Measurements from ENCODE around the gene CLEC4F.

Gene CLEC4F

DNA sequence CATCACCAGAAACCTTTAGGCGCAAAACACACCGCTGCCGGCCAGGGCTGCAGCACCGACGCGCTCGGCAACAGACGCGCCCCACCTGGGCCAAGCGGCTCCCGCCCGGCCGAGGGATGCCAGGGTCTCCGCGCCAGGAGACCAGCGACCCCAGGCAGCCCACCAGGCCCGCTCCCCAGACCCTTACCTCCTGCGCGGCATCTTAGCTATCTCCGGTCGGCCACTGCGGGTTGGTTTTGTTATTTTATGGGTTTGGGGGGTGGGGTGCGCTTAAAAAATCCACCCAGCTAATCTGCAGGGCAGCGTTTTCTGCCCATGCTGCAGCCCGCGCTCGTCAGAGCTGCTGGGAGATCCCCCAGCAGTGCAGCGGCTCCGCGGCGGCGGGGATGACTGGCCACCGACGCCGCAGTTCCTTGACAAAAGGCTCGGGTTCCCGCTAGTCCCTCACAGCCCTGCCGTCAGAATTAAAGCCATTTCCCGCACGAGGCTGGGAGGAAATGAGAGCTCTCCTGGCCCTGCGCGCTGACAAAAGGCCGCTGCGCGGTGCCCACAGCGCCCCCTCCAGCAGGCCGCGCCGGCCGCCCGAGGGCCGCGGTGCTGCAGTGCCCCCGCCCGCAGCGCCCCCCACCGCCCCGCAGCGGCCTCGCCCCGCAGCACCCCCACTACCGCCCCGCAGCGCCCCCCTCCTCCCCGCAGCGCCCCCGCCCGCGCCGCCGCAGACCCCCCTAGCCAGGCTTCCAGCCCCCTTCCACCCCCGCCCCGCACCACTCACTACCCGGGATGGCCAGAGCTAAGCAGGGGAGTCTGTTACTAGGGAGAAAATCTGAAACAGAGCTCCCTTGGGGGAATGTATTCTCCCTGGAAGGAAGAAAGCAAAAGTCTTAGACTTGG lies 52.5 kb downstream of the CLEC4F start, which contains the start of gene ADD2:
Gene ADD2, minus strand, starts transcription at position 502 of the 891 bp plus-strand sequence. CDS start 61,792 bp downstream, outside the sequence.
- no peaks in the 10 kb centered on the region for H3K9me3 ChIP-seq
- TF ChIP-seq, protein P1, sequence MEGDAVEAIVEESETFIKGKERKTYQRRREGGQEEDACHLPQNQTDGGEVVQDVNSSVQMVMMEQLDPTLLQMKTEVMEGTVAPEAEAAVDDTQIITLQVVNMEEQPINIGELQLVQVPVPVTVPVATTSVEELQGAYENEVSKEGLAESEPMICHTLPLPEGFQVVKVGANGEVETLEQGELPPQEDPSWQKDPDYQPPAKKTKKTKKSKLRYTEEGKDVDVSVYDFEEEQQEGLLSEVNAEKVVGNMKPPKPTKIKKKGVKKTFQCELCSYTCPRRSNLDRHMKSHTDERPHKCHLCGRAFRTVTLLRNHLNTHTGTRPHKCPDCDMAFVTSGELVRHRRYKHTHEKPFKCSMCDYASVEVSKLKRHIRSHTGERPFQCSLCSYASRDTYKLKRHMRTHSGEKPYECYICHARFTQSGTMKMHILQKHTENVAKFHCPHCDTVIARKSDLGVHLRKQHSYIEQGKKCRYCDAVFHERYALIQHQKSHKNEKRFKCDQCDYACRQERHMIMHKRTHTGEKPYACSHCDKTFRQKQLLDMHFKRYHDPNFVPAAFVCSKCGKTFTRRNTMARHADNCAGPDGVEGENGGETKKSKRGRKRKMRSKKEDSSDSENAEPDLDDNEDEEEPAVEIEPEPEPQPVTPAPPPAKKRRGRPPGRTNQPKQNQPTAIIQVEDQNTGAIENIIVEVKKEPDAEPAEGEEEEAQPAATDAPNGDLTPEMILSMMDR (IDR thresholded peaks at IDR 0.05; ENCODE audit: low read depth, low read length), result peak; percentile 27; the same call in 1 of the 2 replicates
- no peaks in the 10 kb centered on the region for H3K27me3 ChIP-seq
- peak within 1 kb of the TSS; percentile 76 for H3K4me3 ChIP-seq (ENCODE audit: low read depth, low read length)
- H3K4me1 ChIP-seq, result no peaks in the 10 kb centered on the region
- no peaks in the 10 kb centered on the region for H3K36me3 ChIP-seq
- peak; percentile 68 for DNase-seq

- peak; percentile 52 for DNase-seq
- Histone ChIP-seq H3K4me3 (ENCODE audit: low read depth, low read length) (peak overlapping the region; percentile 76), H3K9me3 (no peaks in the 10 kb centered on the region), H3K36me3 (no peaks in the 10 kb centered on the region), H3K4me1 (no peaks in the 10 kb centered on the region), H3K27me3 (no peaks in the 10 kb centered on the region)
- TF ChIP-seq, protein P1 (IDR thresholded peaks at IDR 0.05; ENCODE audit: low read depth, low read length), result no peak
These were observed 53.2 kb downstream of the CLEC4F start for GRCh38 chr2:70767079-70767698.

DNA sequence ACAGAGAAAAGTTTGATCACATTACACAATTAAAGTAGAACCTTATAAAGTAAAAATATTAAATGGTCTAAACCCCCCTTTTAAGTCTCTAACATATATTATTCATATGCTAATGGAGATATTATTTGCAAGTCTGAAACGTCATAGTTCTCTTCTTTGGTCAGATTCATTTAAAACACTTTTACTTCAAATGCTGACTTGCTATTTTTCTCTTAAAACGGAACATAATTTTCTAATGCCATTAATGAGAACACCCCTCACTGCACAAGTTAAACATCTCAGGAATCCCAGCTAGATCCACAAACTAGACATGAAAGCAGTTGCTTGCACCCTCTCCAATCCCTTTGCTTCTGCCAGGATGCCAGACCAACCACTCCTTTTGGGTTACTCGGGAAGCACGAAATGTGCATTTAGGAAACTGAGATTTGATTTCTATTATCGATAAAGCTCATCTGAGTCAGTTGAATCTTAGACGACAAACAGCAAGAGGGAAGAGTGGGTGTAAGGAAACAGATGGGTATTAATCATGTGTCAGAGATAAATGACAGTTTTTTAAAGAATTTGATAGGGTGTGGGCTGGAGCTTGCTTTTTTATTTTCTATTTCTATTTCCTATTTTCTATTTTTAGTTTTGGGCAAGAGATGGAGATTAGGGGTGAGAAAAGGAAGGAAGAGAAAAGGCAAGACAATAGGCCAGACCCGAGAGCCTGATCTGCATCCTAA lies 53.9 kb downstream of the CLEC4F start:
- H3K36me3 ChIP-seq, result no peaks in the 10 kb centered on the region
- H3K4me3 ChIP-seq (ENCODE audit: low read depth, low read length), result peak overlapping the region; percentile 76
- no peaks in the 10 kb centered on the region for H3K27me3 ChIP-seq
- TF ChIP-seq, protein P1 (IDR thresholded peaks at IDR 0.05; ENCODE audit: low read depth, low read length), result no peak
- DNase-seq, result no peak
- no peaks in the 10 kb centered on the region for H3K4me1 ChIP-seq
- H3K9me3 ChIP-seq, result no peaks in the 10 kb centered on the region

DNA sequence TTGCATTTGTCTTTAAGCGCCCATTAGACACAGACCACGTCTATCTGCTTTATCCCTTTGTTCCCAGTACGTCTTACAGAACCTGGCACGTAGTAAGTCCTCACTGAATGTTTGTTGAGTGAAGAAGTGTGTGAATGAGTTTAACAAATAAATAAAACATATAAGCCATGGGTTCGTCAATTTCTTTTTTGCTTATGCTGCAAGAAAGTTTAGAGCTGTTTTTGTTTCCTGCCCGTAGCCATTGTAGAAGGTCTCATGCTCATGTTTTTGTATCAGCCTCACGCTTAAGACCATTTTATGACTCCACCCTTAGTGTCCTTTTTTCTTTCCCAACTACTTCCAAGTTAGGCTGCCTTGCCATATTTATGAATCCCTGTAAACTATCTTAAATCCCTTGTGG lies 54.9 kb downstream of the CLEC4F start:
- H3K36me3 ChIP-seq, result no peaks in the 10 kb centered on the region
- H3K4me1 ChIP-seq, result no peaks in the 10 kb centered on the region
- no peaks in the 10 kb centered on the region for H3K9me3 ChIP-seq
- H3K4me3 ChIP-seq (ENCODE audit: low read depth, low read length), result no peak overlapping the region
- DNase-seq, result no peak
- H3K27me3 ChIP-seq, result no peaks in the 10 kb centered on the region
- TF ChIP-seq, protein P1 (IDR thresholded peaks at IDR 0.05; ENCODE audit: low read depth, low read length), result no peak

DNA sequence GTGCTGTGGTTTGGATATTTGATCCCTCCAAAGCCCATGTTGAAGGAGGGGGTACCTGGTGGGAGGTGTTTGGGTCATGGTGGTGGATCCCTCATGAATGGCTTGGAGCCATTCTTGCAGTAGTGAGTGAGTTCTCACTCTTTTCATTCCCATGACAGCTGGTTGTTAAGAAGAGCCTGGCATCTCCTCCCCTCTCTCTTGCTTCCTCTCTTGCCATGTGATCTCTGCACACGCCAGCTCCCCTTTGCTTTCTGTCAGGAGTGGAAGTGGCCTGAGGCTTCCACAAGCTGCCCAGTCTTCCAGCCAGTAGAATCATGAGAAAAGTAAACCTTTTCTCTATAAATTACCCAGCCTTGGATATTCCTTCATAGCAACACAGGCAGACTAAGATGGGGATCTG lies 61.0 kb downstream of the CLEC4F start:
- H3K27me3 ChIP-seq, result no peaks in the 10 kb centered on the region
- no peaks in the 10 kb centered on the region for H3K9me3 ChIP-seq
- H3K36me3 ChIP-seq, result no peaks in the 10 kb centered on the region
- no peak overlapping the region for H3K4me3 ChIP-seq (ENCODE audit: low read depth, low read length)
- no peaks in the 10 kb centered on the region for H3K4me1 ChIP-seq
- DNase-seq, result no peak
- TF ChIP-seq, protein P1 (IDR thresholded peaks at IDR 0.05; ENCODE audit: low read depth, low read length), result no peak

Measured in BE2C (cell line).